Measurements from ENCODE around the gene PLCB1.
"Not testable (repeated sequence)": the region's sequence is repeated elsewhere in the genome, so short reads cannot be mapped to it uniquely, and the experiment has no call there.

The PLCB1 gene

DNA sequence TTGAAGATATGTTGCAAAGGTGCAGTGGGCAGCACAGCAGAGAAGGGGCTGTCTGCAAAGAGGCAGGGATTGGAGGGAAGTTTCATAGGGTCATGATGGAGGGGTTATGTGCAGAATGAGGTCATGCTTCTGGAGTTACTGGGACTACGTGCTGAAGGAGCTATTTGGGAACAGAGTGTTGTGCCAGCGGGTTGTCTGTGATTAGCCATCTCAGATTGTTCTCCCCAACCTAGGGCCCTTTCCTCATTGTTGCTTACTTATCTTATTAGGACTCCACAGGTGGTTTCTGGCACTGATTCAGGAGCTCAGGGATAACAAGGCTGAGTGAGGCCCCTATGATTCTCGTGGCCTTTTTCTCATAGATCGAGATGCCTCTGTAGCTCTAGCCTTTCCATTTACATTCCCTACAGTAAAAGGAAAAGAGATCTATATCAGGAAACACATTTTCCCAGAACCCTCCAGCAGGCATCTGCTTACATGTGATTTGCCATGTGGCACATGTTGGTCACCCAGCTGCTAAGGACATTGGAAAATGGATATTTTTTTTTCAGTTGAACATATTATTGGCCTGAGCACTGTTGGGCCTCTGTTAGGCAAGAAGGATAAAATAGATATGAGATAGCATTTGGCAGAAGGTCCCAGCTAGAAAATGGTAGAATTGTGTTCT, 507.2 kb downstream of the PLCB1 start:
- no peak overlapping the region for H3K9ac ChIP-seq (ENCODE audit: insufficient read length)
- no peaks in the 10 kb centered on the region for H3K9me3 ChIP-seq (ENCODE audit: low read depth, low read length)
- no peaks in the 10 kb centered on the region for H3K36me3 ChIP-seq (ENCODE audit: insufficient read depth, low read length)
- no peak for TF ChIP-seq FOXP2 (optimal IDR thresholded peaks at IDR 0.05; ENCODE audit: control extremely low read depth, extremely low read length, insufficient read depth)
- TF ChIP-seq POLR2AphosphoS5 (IDR thresholded peaks at IDR 0.05; ENCODE audit: borderline replicate concordance, low read depth, low read length) = no peak
- no peak for TF ChIP-seq EZH2 (IDR thresholded peaks at IDR 0.05)
- no peak overlapping the region for H3K27ac ChIP-seq
- H3K4me3 ChIP-seq = no peak overlapping the region
- no peak for DNase-seq (ENCODE audit: low read depth, low spot score)

DNA sequence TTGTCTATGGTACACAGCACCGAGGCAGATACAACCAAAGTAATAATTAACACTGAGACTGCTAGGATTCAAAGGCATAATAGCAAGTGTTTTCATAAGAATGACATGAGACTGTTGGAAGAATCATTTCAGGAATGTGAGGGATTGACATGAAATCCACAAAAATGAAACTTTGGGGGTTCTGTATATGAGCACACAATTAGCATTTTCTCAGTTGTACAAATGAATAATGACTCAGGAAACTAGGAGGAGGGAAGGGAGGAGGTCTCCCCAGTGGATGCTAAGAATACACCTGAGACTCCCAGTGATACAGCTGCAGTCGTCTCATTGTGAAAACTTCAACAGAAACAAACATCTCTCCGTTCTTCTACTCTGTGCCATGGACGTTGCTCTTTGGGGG, 508.4 kb downstream of the PLCB1 start:
- DNase-seq (ENCODE audit: low read depth, low spot score) = no peak
- Histone ChIP-seq H3K9ac (ENCODE audit: insufficient read length) (no peak overlapping the region), H3K36me3 (ENCODE audit: insufficient read depth, low read length) (no peaks in the 10 kb centered on the region), H3K27ac (no peak overlapping the region), H3K4me3 (no peak overlapping the region), H3K9me3 (ENCODE audit: low read depth, low read length) (no peaks in the 10 kb centered on the region)
- no peak for TF ChIP-seq FOXP2 (optimal IDR thresholded peaks at IDR 0.05; ENCODE audit: control extremely low read depth, extremely low read length, insufficient read depth)
- no peak for TF ChIP-seq POLR2AphosphoS5 (IDR thresholded peaks at IDR 0.05; ENCODE audit: borderline replicate concordance, low read depth, low read length)
- TF ChIP-seq EZH2 (IDR thresholded peaks at IDR 0.05) = no peak

DNA sequence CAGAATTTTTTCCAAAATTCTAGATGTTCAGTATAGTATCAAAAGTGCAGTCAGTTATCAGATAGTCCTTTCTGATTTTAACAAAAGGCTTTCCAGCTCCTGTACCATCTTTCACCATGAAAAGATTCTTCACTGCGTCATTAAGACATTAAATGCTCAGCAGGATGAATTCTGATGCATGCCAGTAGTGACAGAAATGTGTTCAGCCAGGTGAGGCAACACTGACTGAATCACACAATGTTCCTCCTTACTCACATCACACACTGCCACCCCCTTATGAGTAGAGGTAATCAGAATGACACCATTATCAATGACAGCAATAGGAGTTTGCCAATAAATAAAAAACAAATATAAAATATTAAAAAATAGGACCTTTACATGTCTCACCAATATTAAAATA, 510.2 kb downstream of the PLCB1 start:
- TF ChIP-seq FOXP2 (optimal IDR thresholded peaks at IDR 0.05; ENCODE audit: control extremely low read depth, extremely low read length, insufficient read depth) (no peak), POLR2AphosphoS5 (IDR thresholded peaks at IDR 0.05; ENCODE audit: borderline replicate concordance, low read depth, low read length) (no peak), EZH2 (IDR thresholded peaks at IDR 0.05) (no peak)
- Histone ChIP-seq H3K9ac (ENCODE audit: insufficient read length) (no peak overlapping the region), H3K36me3 (ENCODE audit: insufficient read depth, low read length) (no peaks in the 10 kb centered on the region), H3K9me3 (ENCODE audit: low read depth, low read length) (no peaks in the 10 kb centered on the region), H3K27ac (no peak overlapping the region), H3K4me3 (no peak overlapping the region)
- no peak for DNase-seq (ENCODE audit: low read depth, low spot score)

DNA sequence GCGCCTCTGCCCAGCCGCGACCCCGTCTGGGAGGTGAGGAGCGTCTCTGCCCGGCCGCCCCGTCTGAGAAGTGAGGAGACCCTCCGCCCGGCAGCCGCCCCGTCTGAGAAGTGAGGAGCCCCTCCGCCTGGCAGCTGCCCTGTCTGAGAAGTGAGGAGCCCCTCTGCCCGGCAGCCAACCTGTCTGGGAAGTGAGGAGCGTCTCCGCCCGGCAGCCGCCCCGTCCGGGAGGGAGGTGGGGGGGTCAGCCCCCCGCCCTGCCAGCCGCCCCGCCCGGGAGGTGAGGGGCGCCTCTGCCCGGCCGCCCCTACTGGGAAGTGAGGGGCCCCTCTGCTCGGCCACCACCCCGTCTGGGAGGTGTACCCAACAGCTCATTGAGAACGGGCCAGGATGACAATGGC, 512.4 kb downstream of the PLCB1 start:
- H3K9me3 ChIP-seq (ENCODE audit: low read depth, low read length); H3K9ac ChIP-seq (ENCODE audit: insufficient read length); H3K4me3 ChIP-seq; DNase-seq (ENCODE audit: low read depth, low spot score); H3K27ac ChIP-seq; H3K36me3 ChIP-seq (ENCODE audit: insufficient read depth, low read length): not testable (repeated sequence)

DNA sequence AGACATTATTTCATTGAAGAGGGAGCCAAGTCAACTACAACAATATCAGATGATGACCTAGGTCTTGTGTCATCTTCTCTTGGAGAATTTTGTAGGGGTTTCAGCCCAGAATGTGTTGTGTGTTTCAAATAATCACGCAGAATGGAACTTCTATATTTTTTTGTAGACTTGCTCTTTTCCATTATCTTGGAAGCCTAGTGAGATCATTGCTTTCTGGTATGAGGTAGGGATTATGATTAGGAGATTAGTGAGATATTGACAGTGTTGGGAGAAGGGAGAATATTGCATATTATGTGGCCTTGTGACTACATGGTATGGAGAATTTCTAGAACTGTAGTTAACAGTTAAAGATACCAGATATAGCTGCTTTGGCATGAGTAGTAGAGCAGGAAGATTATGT, 513.3 kb downstream of the PLCB1 start:
- Histone ChIP-seq H3K36me3 (ENCODE audit: insufficient read depth, low read length) (no peaks in the 10 kb centered on the region), H3K27ac (no peak overlapping the region), H3K9me3 (ENCODE audit: low read depth, low read length) (no peaks in the 10 kb centered on the region), H3K4me3 (no peak overlapping the region), H3K9ac (ENCODE audit: insufficient read length) (no peak overlapping the region)
- no peak for DNase-seq (ENCODE audit: low read depth, low spot score)
- no peak for TF ChIP-seq EZH2 (IDR thresholded peaks at IDR 0.05)
- TF ChIP-seq POLR2AphosphoS5 (IDR thresholded peaks at IDR 0.05; ENCODE audit: borderline replicate concordance, low read depth, low read length) = no peak
- no peak for TF ChIP-seq FOXP2 (optimal IDR thresholded peaks at IDR 0.05; ENCODE audit: control extremely low read depth, extremely low read length, insufficient read depth)

DNA sequence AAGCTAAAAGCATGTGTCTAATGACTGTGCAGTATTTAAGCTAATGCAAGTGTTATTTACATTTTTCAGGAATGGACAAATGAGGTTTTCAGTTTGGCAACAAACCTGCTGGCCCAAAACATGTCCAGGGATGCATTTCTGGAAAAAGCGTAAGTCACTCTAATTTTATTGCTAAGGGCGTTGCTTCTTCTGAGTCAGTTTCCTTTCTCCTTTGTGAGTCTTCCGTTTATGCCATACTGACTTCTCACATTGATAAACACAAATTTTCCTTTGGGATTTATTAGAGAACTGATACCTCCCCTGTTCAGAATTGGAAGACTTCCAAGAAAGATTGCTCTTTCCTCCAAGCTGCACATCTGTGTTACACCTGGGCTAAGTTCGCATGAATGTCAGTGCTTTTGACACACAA, 514.0 kb downstream of the PLCB1 start:
- Histone ChIP-seq H3K27ac (no peak overlapping the region), H3K9ac (ENCODE audit: insufficient read length) (no peak overlapping the region), H3K4me3 (no peak overlapping the region), H3K36me3 (ENCODE audit: insufficient read depth, low read length) (no peaks in the 10 kb centered on the region), H3K9me3 (ENCODE audit: low read depth, low read length) (no peaks in the 10 kb centered on the region)
- TF ChIP-seq EZH2 (IDR thresholded peaks at IDR 0.05) = no peak
- no peak for TF ChIP-seq FOXP2 (optimal IDR thresholded peaks at IDR 0.05; ENCODE audit: control extremely low read depth, extremely low read length, insufficient read depth)
- TF ChIP-seq POLR2AphosphoS5 (IDR thresholded peaks at IDR 0.05; ENCODE audit: borderline replicate concordance, low read depth, low read length) = no peak
- no peak for DNase-seq (ENCODE audit: low read depth, low spot score)

DNA sequence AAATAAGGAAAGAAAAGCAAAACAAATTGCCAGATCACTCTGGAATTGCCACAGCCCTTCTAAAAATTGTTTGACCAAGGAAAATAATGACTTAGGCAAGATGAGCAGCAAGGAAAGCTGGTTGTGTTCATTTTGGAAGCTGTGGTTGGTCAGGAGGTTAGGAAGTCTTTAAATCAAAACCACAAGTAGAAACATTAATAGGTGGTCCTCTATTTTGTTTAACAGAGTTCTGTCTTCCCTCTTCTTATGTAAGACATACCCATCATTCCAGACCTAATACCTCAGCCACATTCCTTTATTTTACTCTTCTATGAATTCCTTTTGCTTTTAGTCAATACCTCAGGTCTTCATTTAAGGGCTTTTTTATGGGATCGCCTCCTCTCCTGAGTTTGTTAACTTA, 514.6 kb downstream of the PLCB1 start:
- Histone ChIP-seq H3K9ac (ENCODE audit: insufficient read length) (no peak overlapping the region), H3K9me3 (ENCODE audit: low read depth, low read length) (no peaks in the 10 kb centered on the region), H3K36me3 (ENCODE audit: insufficient read depth, low read length) (no peaks in the 10 kb centered on the region), H3K4me3 (no peak overlapping the region), H3K27ac (no peak overlapping the region)
- no peak for DNase-seq (ENCODE audit: low read depth, low spot score)
- no peak for TF ChIP-seq EZH2 (IDR thresholded peaks at IDR 0.05)

DNA sequence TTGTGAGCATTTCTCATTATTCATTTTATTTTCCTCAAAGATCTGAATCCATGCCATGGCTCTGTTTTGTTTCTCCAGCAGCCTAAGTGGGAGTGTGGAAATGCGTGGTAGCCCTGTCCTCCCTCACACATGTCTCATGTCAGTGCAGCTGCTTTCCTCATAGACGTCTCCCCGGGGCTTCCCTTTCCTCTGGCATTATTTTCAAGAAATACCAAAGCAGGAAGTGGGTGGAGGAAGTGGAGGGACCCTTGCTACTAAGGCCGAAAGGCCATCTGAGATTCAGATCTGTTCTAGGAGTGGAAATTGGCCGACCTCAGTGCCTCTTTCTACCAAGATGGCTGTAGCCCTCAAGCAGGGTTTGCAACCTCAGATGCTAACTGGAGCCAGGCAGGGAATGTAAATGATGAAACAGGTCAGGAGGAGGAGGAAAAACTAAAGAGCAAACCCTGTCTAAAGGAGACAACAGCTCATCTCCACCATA, 515.9 kb downstream of the PLCB1 start:
- no peak overlapping the region for H3K27ac ChIP-seq
- H3K9me3 ChIP-seq (ENCODE audit: low read depth, low read length) = no peaks in the 10 kb centered on the region
- TF ChIP-seq FOXP2 (optimal IDR thresholded peaks at IDR 0.05; ENCODE audit: control extremely low read depth, extremely low read length, insufficient read depth) = no peak
- TF ChIP-seq EZH2 (IDR thresholded peaks at IDR 0.05) = no peak
- TF ChIP-seq POLR2AphosphoS5 (IDR thresholded peaks at IDR 0.05; ENCODE audit: borderline replicate concordance, low read depth, low read length) = no peak
- no peak for DNase-seq (ENCODE audit: low read depth, low spot score)
- no peaks in the 10 kb centered on the region for H3K36me3 ChIP-seq (ENCODE audit: insufficient read depth, low read length)
- no peak overlapping the region for H3K9ac ChIP-seq (ENCODE audit: insufficient read length)
- no peak overlapping the region for H3K4me3 ChIP-seq

DNA sequence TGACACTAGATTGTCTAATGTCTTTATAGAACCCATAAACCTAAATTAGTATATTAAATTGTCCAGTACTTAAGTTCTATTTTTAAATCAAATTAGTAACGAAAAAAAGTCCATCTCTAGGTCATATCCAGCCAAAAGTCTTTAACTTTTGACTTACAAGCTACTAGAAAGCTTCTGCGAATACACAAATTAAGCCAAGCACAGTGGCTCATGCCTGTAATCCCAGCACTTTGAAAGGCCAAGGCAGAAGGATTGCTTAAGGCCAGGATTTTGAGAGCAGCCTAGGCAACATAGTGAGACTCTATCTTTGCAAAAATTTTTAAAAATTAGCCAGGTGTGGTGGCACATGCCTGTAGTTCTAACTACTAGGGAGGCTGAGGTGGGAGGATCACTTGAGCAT, 516.4 kb downstream of the PLCB1 start:
- no peaks in the 10 kb centered on the region for H3K36me3 ChIP-seq (ENCODE audit: insufficient read depth, low read length)
- no peaks in the 10 kb centered on the region for H3K9me3 ChIP-seq (ENCODE audit: low read depth, low read length)
- no peak overlapping the region for H3K9ac ChIP-seq (ENCODE audit: insufficient read length)
- TF ChIP-seq EZH2 (IDR thresholded peaks at IDR 0.05) (no peak), FOXP2 (optimal IDR thresholded peaks at IDR 0.05; ENCODE audit: control extremely low read depth, extremely low read length, insufficient read depth) (no peak), POLR2AphosphoS5 (IDR thresholded peaks at IDR 0.05; ENCODE audit: borderline replicate concordance, low read depth, low read length) (no peak)
- H3K27ac ChIP-seq = no peak overlapping the region
- DNase-seq (ENCODE audit: low read depth, low spot score) = no peak
- no peak overlapping the region for H3K4me3 ChIP-seq

Measured in SK-N-MC (cell line).